HCT116 (cell line): Measurements from ENCODE around the gene SH3TC2. TPM values are rescaled to one million over a fixed set of nuclear protein-coding genes. Genes with fewer than 3 reads are reported as not detected.

Experiments
- ATAC-seq: fragments of 200-7000 bp; cut with Tn5 transposase; 2 replicates; pipeline ENCODE4 v1.9.1; 2020; ENCODE audit warnings: mild to moderate bottlenecking, moderate library complexity
- BruUV-seq: library from RNA; stranded (reverse); fragments of 400-500 nt; replicated peaks from 2 replicates; lab custom pipeline; 2021; lab: Mats Ljungman, UMichigan
- CTCF ChIA-PET: fragments of 300-600 bp; sonication (Branson Sonifier 250); formaldehyde crosslinking; loops from one replicate; lab custom pipeline; 2021; ENCODE audit warnings: antibody characterized with exemption; lab: Charles Lee
- POLR2A ChIA-PET: fragments of 300-600, 350-600 bp; sonication (Branson Sonifier 250); formaldehyde crosslinking; loops from one replicate; lab custom pipeline; 2021; ENCODE audit warnings: antibody characterized with exemption; lab: Charles Lee
- RAD21 ChIA-PET, 2 experiments: fragments of 300-600 bp; sonication (Branson Sonifier 250); formaldehyde crosslinking; loops; one replicate each; lab custom pipeline; 2023; ENCODE audit warnings: low total read pairs in 2 of 2; ENCODE audit not compliant: uncharacterized antibody in 2 of 2, unreplicated experiment in 2 of 2, low non-redundant PET in 1 of 2; lab: Charles Lee
- DNase-seq: peaks from one replicate; pipeline ENCODE4 v3.0.0-alpha.2; 2010; ENCODE audit warnings: low read depth, low spot score
- H2AFZ ChIP-seq: fragments of 200-600 bp; shearing (Covaris generic), sonication (generic); 2 replicates; pipeline ENCODE4 v1.6.1; 2017; ENCODE audit warnings: low read depth, mixed run types, mixed read lengths, antibody characterized with exemption, low read length; ENCODE audit not compliant: poor library complexity, severe bottlenecking
- H3K27ac ChIP-seq: 2 replicates; pipeline ENCODE4 v1.5.1; 2012; ENCODE audit warnings: low read depth, low read length
- H3K27me3 ChIP-seq: fragments of 200-600 bp; sonication (generic); 2 replicates; pipeline ENCODE4 v1.6.1; 2016; ENCODE audit warnings: mixed run types, low read length, mixed read lengths; ENCODE audit not compliant: insufficient read depth
- H3K36me3 ChIP-seq, 2 experiments: fragments of 200-500 bp in 1 of 2; fragments of 200-600 bp in 1 of 2; sonication (Bioruptor generic) in 1 of 2; sonication (generic) in 1 of 2; 2 replicates each; pipeline versions ENCODE4 v1.5.1 to v1.6.1; 2014 to 2016; ENCODE audit warnings: low read length in 2 of 2, inconsistent platforms in 1 of 2, mixed read lengths in 1 of 2, mixed run types in 1 of 2; ENCODE audit not compliant: insufficient read depth in 2 of 2, control insufficient read depth in 1 of 2
- H3K4me1 ChIP-seq, 2 experiments: fragments of 200-600 bp in 1 of 2; sonication (generic) in 1 of 2; 2 replicates each; pipeline versions ENCODE4 v1.5.1 to v1.6.1; 2012 to 2017; ENCODE audit warnings: low read length in 2 of 2, inconsistent platforms in 1 of 2, mild to moderate bottlenecking in 1 of 2, mixed read lengths in 1 of 2, mixed run types in 1 of 2, moderate library complexity in 1 of 2; ENCODE audit not compliant: insufficient read depth in 2 of 2, control insufficient read depth in 1 of 2
- H3K4me2 ChIP-seq: fragments of 200-600 bp; sonication (generic); 2 replicates; pipeline ENCODE4 v1.6.1; 2017; ENCODE audit warnings: mixed run types, low read length, mixed read lengths
- H3K4me3 ChIP-seq, 2 experiments: fragments of 200-600 bp in 1 of 2; sonication (generic) in 1 of 2; replicated peaks in 1 of 2; 2 replicates each; pipeline ENCODE4 v1.5.1; 2011 to 2016; ENCODE audit warnings: low read length in 2 of 2, control low read depth in 1 of 2, low read depth in 1 of 2, mild to moderate bottlenecking in 1 of 2, mixed read lengths in 1 of 2, mixed run types in 1 of 2
- H3K79me2 ChIP-seq: fragments of 200-600 bp; sonication (generic); 2 replicates; pipeline ENCODE4 v1.6.1; 2017; ENCODE audit warnings: mild to moderate bottlenecking, mixed run types, low read length, moderate library complexity, mixed read lengths; ENCODE audit not compliant: insufficient read depth
- H3K9ac ChIP-seq: fragments of 200-600 bp; sonication (generic); 2 replicates; pipeline ENCODE4 v1.6.1; 2016; ENCODE audit warnings: low read length, mixed read lengths
- H3K9me2 ChIP-seq: fragments of 200-600 bp; sonication (generic), shearing (Covaris generic); 2 replicates; pipeline ENCODE4 v1.6.1; 2017; ENCODE audit warnings: mixed run types, mild to moderate bottlenecking, moderate library complexity; ENCODE audit not compliant: insufficient read depth
- H3K9me3 ChIP-seq, 2 experiments: fragments of 200-500 bp in 1 of 2; fragments of 200-600 bp in 1 of 2; sonication (Bioruptor generic) in 1 of 2; sonication (generic) in 1 of 2; 2 replicates each; pipeline ENCODE4 v1.6.1; 2014 to 2017; ENCODE audit warnings: low read length in 2 of 2, mixed read lengths in 2 of 2, inconsistent platforms in 1 of 2, low read depth in 1 of 2, mild to moderate bottlenecking in 1 of 2, mixed run types in 1 of 2, moderate library complexity in 1 of 2; ENCODE audit not compliant: control insufficient read depth in 1 of 2, insufficient read depth in 1 of 2
- H4K20me1 ChIP-seq: fragments of 200-600 bp; sonication (generic), shearing (Covaris generic); 2 replicates; pipeline ENCODE4 v1.6.1; 2017; ENCODE audit warnings: mixed run types, mild to moderate bottlenecking, moderate library complexity; ENCODE audit not compliant: insufficient read depth
- CBX3 ChIP-seq: IDR thresholded peaks from 2 replicates; pipeline ENCODE4 v1.6.1; 2012; ENCODE audit warnings: low read depth
- CEBPB ChIP-seq: IDR thresholded peaks from 2 replicates; pipeline ENCODE4 v1.6.1; 2012; ENCODE audit warnings: low read depth
- EGR1 ChIP-seq: IDR thresholded peaks from 2 replicates; pipeline ENCODE4 v1.6.1; 2012; ENCODE audit warnings: low read depth
- ELF1 ChIP-seq: IDR thresholded peaks from 2 replicates; pipeline ENCODE4 v1.6.1; 2012; ENCODE audit warnings: low read depth, borderline replicate concordance
- EZH2phosphoT487 ChIP-seq: fragments of 200-600 bp; IDR thresholded peaks from 2 replicates; pipeline ENCODE4 v1.6.1; 2018; ENCODE audit warnings: antibody characterized with exemption, borderline replicate concordance
- FOSL1 ChIP-seq: IDR thresholded peaks from 2 replicates; pipeline ENCODE4 v1.6.1; 2012; ENCODE audit warnings: low read depth
- JUND ChIP-seq: IDR thresholded peaks from 2 replicates; pipeline ENCODE4 v1.6.1; 2012
- POLR2AphosphoS5 ChIP-seq: IDR thresholded peaks from 2 replicates; pipeline ENCODE4 v1.6.1; 2011; ENCODE audit warnings: mild to moderate bottlenecking, low read depth, low read length, moderate library complexity
- RAD21 ChIP-seq: IDR thresholded peaks from 2 replicates; pipeline ENCODE4 v1.6.1; 2012; ENCODE audit warnings: low read depth, mild to moderate bottlenecking
- SP1 ChIP-seq: IDR thresholded peaks from 2 replicates; pipeline ENCODE4 v1.6.1; 2012; ENCODE audit warnings: low read depth
- SRF ChIP-seq: IDR thresholded peaks from 2 replicates; pipeline ENCODE4 v1.6.1; 2012; ENCODE audit warnings: low read depth
- YY1 ChIP-seq: IDR thresholded peaks from 2 replicates; pipeline ENCODE4 v1.6.1; 2011; ENCODE audit warnings: low read length, low read depth, moderate library complexity, mild to moderate bottlenecking; ENCODE audit not compliant: insufficient replicate concordance; ENCODE audit errors: extremely low read depth
- ZNF274 ChIP-seq: fragments of 200-500 bp; sonication (Bioruptor generic); IDR thresholded peaks from 2 replicates; pipeline ENCODE4 v1.6.1; 2014; ENCODE audit warnings: mild to moderate bottlenecking, low read depth, low read length, inconsistent platforms
- intact Hi-C: fragments of 100-400 bp; cut with micrococcal nuclease; formaldehyde crosslinking; loops from 2 replicates; pipeline ENCODE4 v1.10.0; 2022
- total RNA-seq: library from RNA; stranded (reverse); gene quantifications from one replicate; pipeline ENCODE4 v1.2.1, GENCODE V29; 2021; ENCODE audit not compliant: unreplicated experiment
- TF ChIP-seq, protein P1 (sequence below): IDR thresholded peaks from 2 replicates; pipeline ENCODE4 v1.6.1; 2012
- TF ChIP-seq, protein P2 (sequence below): IDR thresholded peaks from 2 replicates; pipeline ENCODE4 v1.6.1; 2012
- TF ChIP-seq, protein P3 (sequence below), 3 experiments: fragments of 200-600 bp in 1 of 3; sonication (generic) in 1 of 3; IDR thresholded peaks in 2 of 3; conservative IDR thresholded peaks in 1 of 3; 2 replicates each; pipeline ENCODE4 v1.5.1; 2012 to 2017; ENCODE audit warnings: low read depth in 2 of 3, low read length in 2 of 3, antibody characterized with exemption in 1 of 3, borderline replicate concordance in 1 of 3, control low read depth in 1 of 3, mild to moderate bottlenecking in 1 of 3, mixed read lengths in 1 of 3, mixed run types in 1 of 3, moderate library complexity in 1 of 3; ENCODE audit not compliant: insufficient read depth in 1 of 3

SH3TC2 gene
- total RNA-seq, 1 experiment from 2014 or later, result 12.8 TPM

DNA sequence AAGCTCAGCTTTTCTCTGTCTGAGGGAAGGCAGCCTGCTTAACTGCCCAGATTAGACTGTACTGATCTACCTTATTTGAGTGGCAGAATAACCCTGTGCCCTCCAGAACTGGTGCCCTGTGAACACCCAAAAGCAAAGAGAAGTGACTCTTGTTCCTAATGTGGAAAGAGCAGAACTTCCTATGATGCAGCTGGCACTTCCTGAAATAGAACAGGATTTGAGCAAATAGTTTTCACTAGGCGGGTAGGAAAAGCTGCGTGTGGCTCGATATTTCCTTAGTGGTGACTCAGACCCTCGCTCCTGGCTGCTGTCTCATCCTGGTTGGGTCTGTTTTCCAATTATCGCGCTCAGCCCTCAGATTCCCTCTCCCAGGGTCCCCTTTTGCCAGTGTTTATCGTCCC lies 89.9 kb downstream of the SH3TC2 start:
- POLR2A ChIA-PET, result interaction anchor here (1.0 kb wide), 1 partner anchor 11 kb away, joined by 4 read pairs; no protein-coding TSS in a partner anchor
- Histone ChIP-seq H3K27me3 (no peaks in the 10 kb centered on the region), H3K4me3 (peak overlapping the region in 1 of 2 experiments; percentile 21; a peak in 2 of 4 replicates), H3K9me2 (no peaks in the 10 kb centered on the region)
- TF ChIP-seq SRF, result peak; percentile 65
- TF ChIP-seq JUND, result peak; percentile 86
- TF ChIP-seq, protein P1, sequence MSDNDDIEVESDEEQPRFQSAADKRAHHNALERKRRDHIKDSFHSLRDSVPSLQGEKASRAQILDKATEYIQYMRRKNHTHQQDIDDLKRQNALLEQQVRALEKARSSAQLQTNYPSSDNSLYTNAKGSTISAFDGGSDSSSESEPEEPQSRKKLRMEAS, result 0 out of 2 replicates have a peak, but pooled peaks have one; percentile 37
- peak; percentile 62 for TF ChIP-seq POLR2AphosphoS5
- peak; percentile 91 for TF ChIP-seq FOSL1
- no peak for TF ChIP-seq CEBPB
- peak; percentile 78 for TF ChIP-seq SP1
- TF ChIP-seq CBX3, result peak; percentile 82; the same call in 1 of the 2 replicates
- TF ChIP-seq, protein P2, sequence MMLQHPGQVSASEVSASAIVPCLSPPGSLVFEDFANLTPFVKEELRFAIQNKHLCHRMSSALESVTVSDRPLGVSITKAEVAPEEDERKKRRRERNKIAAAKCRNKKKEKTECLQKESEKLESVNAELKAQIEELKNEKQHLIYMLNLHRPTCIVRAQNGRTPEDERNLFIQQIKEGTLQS, result no peak
- TF ChIP-seq, all 23 proteins: peak for 7
- Histone ChIP-seq H3K9me3 (no peaks in the 10 kb centered on the region), H3K4me1 (peaks cover 9 to 71% of the 10 kb centered on the region in 2 experiments), H3K36me3 (no peaks in the 10 kb centered on the region), H4K20me1 (no peaks in the 10 kb centered on the region), H3K9ac (peak overlapping the region; percentile 53), H3K27ac (peak overlapping the region; percentile 8; the same call in 1 of the 2 replicates), H3K4me2 (peak overlapping the region; percentile 62), H3K79me2 (no peaks in the 10 kb centered on the region), H2AFZ (peak overlapping the region; percentile 69)
- intact Hi-C loops, result no loop called here
- ChIA-PET CTCF (interaction anchor here (1.1 to 1.2 kb wide), 3 partner anchors 15 to 152 kb away, joined by 3 to 4 read pairs (median 3); no protein-coding TSS in a partner anchor), RAD21 (no interaction called here)
- peak; percentile 81 for ATAC-seq
- BruUV-seq, result no TSS peak
- DNase-seq, result peak; percentile 49

DNA sequence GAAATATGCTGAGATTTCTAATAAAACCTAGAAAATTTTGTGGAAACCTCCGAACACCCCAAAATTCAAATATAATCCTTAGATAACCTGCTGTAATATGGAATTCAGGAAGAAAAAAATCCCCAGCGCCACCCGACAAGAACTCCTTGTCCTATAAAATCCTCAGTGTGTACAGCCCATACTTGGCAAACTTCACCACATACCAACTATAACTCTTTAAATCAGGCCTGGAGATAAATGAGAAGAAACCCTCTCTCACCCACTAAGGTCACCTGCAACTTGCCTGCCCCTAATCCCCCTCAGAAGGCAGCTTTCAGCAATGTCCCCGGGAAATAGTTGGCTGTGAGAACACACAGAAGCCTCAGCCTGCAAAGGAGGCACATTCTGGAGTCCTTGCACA lies 90.5 kb downstream of the SH3TC2 start:
- Histone ChIP-seq H2AFZ (no peak overlapping the region), H3K4me2 (peak overlapping the region; percentile 62), H3K4me1 (peaks cover 9 to 65% of the 10 kb centered on the region in 2 experiments), H3K9me3 (no peaks in the 10 kb centered on the region), H3K79me2 (no peaks in the 10 kb centered on the region), H3K27me3 (no peaks in the 10 kb centered on the region), H3K9me2 (no peaks in the 10 kb centered on the region), H3K9ac (peak overlapping the region; percentile 53), H4K20me1 (no peaks in the 10 kb centered on the region), H3K27ac (peak overlapping the region; percentile 8; the same call in 1 of the 2 replicates), H3K36me3 (no peaks in the 10 kb centered on the region), H3K4me3 (peak overlapping the region in 1 of 2 experiments; percentile 21; a peak in 1 of 4 replicates)
- POLR2A ChIA-PET, result interaction anchor here (1.0 kb wide), 2 partner anchors 11 to 90 kb away, joined by 3 to 4 read pairs; partner anchors contain the start of gene SH3TC2
- RAD21 ChIA-PET, result no interaction called here
- intact Hi-C loops, result no loop called here
- BruUV-seq, result no TSS peak
- CTCF ChIA-PET, result interaction anchor here (0.8 to 1.2 kb wide), 3 partner anchors 14 to 25 kb away, joined by 3 to 5 read pairs (median 4); no protein-coding TSS in a partner anchor
- ATAC-seq, result peak; percentile 29
- no peak for DNase-seq
- no peak for TF ChIP-seq EGR1
- no peak for TF ChIP-seq SRF
- TF ChIP-seq ELF1, result no peak
- TF ChIP-seq CBX3, result no peak
- no peak for TF ChIP-seq ZNF274
- no peak for TF ChIP-seq RAD21
- no peak for TF ChIP-seq YY1
- TF ChIP-seq, protein P2, result no peak
- no peak for TF ChIP-seq JUND
- no peak for TF ChIP-seq CEBPB
- TF ChIP-seq EZH2phosphoT487, result no peak
- no peak for TF ChIP-seq FOSL1
- TF ChIP-seq, protein P3, sequence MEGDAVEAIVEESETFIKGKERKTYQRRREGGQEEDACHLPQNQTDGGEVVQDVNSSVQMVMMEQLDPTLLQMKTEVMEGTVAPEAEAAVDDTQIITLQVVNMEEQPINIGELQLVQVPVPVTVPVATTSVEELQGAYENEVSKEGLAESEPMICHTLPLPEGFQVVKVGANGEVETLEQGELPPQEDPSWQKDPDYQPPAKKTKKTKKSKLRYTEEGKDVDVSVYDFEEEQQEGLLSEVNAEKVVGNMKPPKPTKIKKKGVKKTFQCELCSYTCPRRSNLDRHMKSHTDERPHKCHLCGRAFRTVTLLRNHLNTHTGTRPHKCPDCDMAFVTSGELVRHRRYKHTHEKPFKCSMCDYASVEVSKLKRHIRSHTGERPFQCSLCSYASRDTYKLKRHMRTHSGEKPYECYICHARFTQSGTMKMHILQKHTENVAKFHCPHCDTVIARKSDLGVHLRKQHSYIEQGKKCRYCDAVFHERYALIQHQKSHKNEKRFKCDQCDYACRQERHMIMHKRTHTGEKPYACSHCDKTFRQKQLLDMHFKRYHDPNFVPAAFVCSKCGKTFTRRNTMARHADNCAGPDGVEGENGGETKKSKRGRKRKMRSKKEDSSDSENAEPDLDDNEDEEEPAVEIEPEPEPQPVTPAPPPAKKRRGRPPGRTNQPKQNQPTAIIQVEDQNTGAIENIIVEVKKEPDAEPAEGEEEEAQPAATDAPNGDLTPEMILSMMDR (IDR thresholded peaks at IDR 0.05 in 2 of 3, conservative IDR thresholded peaks at IDR 0.05 in 1 of 3; ENCODE audit: borderline replicate concordance in 1 of 3, insufficient read depth in 1 of 3, low read depth in 2 of 3, low read length in 2 of 3), result no peak
- no peak for TF ChIP-seq SP1
- TF ChIP-seq POLR2AphosphoS5, result no peak
